Type B pancreatic cell (in vitro differentiated cells): Measurements from ENCODE around the gene NELL1. TPM values are rescaled to one million over a fixed set of nuclear protein-coding genes. Genes with fewer than 3 reads are reported as not detected.

Experiments used
- DNase-seq: peaks from one replicate; pipeline ENCODE4 v3.0.0; 2021; ENCODE audit warnings: mixed read lengths; ENCODE audit not compliant: unreplicated experiment; ENCODE audit errors: extremely low spot score
- H3K27ac Mint-ChIP-seq: 2 replicates; pipeline ENCODE4 v1.8.0; 2021; ENCODE audit warnings: mild to moderate bottlenecking, mixed read lengths
- H3K27me3 Mint-ChIP-seq: 2 replicates; pipeline ENCODE4 v1.8.0; 2021; ENCODE audit warnings: mixed read lengths
- H3K36me3 Mint-ChIP-seq: 2 replicates; pipeline ENCODE4 v1.8.0; 2021; ENCODE audit warnings: mixed read lengths
- H3K4me1 Mint-ChIP-seq: one replicate; pipeline ENCODE4 v1.8.0; 2021; ENCODE audit warnings: mixed read lengths; ENCODE audit not compliant: unreplicated experiment
- H3K4me3 Mint-ChIP-seq: 2 replicates; pipeline ENCODE4 v1.8.0; 2021; ENCODE audit warnings: mild to moderate bottlenecking, mixed read lengths
- H3K9me3 Mint-ChIP-seq: 2 replicates; pipeline ENCODE4 v1.8.0; 2021; ENCODE audit warnings: mixed read lengths
- CTCF ChIP-seq: fragments of 200-600 bp; sonication (generic); conservative IDR thresholded peaks from 2 replicates; pipeline ENCODE4 v1.5.0; 2021; ENCODE audit warnings: antibody characterized with exemption, mild to moderate bottlenecking
- total RNA-seq: library from RNA; stranded (reverse); gene quantifications from 2 replicates; pipeline ENCODE4 v1.2.1, GENCODE V29; 2021; ENCODE audit warnings: low replicate concordance

NELL1 gene
- total RNA-seq, 1 donor from 2014 or later: 16.9 TPM

DNA sequence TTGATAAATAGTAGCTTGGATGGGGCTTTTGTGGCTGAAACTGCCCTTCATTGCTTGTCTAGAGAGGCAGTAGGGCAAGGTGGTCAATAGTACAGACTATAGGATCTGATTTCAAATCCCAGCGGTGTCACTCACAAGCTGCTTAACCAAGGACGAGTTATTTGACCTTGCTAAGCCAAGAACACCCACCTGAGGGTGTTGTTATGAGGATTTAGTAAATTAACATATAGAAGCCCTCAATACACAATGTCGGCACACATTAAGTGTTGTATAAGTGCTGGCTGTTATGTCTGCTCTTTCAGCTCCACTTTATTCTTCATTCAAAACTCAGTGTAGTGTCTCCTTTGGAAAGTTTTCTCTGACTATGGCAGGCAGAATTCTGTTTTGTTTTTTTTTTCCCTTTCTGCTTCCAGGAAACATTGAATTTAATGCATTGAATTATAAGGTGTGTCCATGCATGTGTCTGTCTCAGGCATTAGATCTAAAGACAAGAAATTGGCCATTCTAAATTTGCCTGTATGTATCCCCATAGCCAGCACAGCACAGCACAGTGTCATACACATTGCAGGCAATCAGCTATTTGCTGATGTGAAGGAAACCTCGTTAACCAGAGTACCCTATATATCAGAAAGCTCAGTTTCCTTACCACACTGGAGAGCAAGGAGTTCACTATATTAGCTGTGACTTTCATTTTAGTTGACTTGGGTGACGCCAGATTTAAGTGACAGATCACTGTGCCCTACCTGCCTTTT lies 212.1 kb downstream of the NELL1 start:
- H3K36me3 Mint-ChIP-seq: no peaks in the 10 kb centered on the region
- DNase-seq: no peak
- H3K27ac Mint-ChIP-seq: no peak overlapping the region
- H3K4me1 Mint-ChIP-seq: no peaks in the 10 kb centered on the region
- no peaks in the 10 kb centered on the region for H3K9me3 Mint-ChIP-seq
- H3K27me3 Mint-ChIP-seq: peaks cover 14% of the 10 kb centered on the region
- no peak overlapping the region for H3K4me3 Mint-ChIP-seq
- no peak for TF ChIP-seq CTCF

DNA sequence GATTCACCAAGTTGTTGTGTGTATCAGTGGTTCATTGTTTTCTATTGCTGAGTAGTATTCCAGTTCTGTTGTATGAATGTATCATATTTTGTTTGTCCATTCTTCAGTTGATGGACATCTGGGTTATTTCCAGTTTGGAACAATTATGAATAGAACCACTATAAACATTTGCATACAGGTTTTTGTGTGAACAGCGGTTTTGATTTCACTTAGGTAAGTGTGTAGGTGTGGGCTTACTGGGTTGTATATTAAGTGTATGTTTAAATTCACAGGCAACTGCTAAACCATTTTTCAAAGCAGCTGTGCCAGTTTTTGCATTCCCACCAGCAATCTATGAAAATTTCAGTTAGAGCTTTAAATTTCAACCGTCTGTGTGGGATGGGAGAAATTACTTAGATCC lies 217.8 kb downstream of the NELL1 start:
- DNase-seq: no peak
- TF ChIP-seq CTCF: no peak
- no peaks in the 10 kb centered on the region for H3K4me1 Mint-ChIP-seq
- H3K27ac Mint-ChIP-seq: no peak overlapping the region
- H3K9me3 Mint-ChIP-seq: peaks cover 3% of the 10 kb centered on the region
- peaks cover 9% of the 10 kb centered on the region for H3K27me3 Mint-ChIP-seq
- no peak overlapping the region for H3K4me3 Mint-ChIP-seq
- no peaks in the 10 kb centered on the region for H3K36me3 Mint-ChIP-seq

DNA sequence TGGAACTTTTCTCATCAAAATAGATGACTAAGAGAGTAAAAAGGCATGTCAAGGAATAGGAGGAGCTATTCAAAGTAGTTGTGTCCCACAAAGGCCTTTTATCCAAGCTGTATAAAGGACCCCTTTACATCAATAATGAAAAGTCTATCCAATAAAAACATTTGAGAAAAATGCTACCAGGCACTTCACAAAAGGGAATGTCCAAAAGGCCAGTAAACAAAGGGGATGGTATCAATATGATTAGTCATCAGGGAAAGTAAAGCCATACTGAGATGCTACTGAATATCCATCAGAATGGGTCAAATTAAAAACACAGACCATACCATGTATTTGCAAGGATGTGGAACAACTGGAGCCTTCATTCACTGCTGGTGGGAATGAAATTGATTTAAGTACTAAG lies 224.9 kb downstream of the NELL1 start:
- Mint-ChIP-seq H3K4me1 (no peaks in the 10 kb centered on the region), H3K4me3 (no peak overlapping the region), H3K9me3 (peaks cover 9% of the 10 kb centered on the region)

DNA sequence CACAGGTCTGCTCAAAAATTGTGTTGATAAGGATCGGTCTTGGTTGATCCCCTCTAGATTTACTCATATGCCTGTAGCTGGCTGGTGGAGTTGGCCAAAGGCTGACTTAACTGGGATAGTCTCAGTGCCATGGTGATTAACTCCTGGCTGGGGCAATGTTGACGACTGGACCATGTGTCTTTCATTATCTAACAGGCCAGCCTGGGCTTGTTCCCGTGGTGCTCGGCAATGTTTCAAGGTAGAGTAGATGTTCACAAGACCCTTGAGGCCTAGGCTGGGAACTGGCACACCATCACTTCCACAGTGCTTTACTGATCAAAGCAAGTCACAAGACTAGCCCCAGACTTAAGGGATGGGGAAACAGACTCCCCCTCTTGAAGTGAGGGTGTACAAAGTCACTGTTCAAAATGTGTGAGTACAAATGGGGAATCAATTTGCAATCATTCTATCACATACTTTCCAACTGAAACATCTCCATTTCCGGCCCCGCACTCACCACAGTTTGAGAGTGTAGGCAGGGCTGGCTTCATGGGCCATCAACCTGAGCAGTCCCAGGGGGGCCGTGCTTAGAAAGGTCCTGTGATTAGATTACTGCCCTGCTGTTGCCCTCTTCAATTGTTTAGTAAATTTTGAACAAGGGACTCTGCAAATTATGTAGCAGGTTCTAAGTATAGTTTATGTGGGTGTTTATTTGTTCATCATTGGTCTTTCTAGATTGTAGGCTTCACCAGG lies 240.8 kb downstream of the NELL1 start:
- H3K36me3 Mint-ChIP-seq: no peaks in the 10 kb centered on the region
- no peak for DNase-seq
- H3K27ac Mint-ChIP-seq: no peak overlapping the region
- H3K27me3 Mint-ChIP-seq: no peaks in the 10 kb centered on the region
- H3K4me3 Mint-ChIP-seq: no peak overlapping the region
- peaks cover 7% of the 10 kb centered on the region for H3K9me3 Mint-ChIP-seq
- TF ChIP-seq CTCF: no peak
- H3K4me1 Mint-ChIP-seq: no peaks in the 10 kb centered on the region

More for the DNA sequence above, 224.9 kb downstream of the NELL1 start:
- TF ChIP-seq CTCF: no peak
- Mint-ChIP-seq H3K27me3 (no peaks in the 10 kb centered on the region), H3K36me3 (no peaks in the 10 kb centered on the region), H3K27ac (no peak overlapping the region)
- no peak for DNase-seq

DNA sequence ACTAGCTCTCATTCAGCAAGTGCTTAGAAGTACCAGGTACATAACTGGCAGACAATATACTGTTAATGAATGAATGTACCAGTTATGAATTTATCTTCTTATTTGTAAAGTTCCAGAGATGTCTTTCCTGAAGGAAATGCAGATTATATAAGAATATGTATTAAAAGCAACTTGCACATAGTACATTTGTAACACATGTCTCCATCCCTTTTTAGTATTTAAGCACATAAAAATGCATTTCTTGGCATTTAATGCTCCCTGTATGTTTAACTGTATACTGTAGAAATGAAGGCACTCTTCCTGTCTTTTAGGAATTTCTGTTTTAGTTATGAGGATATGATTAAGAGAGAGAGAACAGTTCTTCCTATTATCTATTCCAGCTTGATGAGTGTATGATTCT lies 241.3 kb downstream of the NELL1 start:
- Mint-ChIP-seq H3K9me3 (peaks cover 2% of the 10 kb centered on the region), H3K27ac (no peak overlapping the region), H3K36me3 (no peaks in the 10 kb centered on the region), H3K4me3 (no peak overlapping the region), H3K27me3 (no peaks in the 10 kb centered on the region), H3K4me1 (no peaks in the 10 kb centered on the region)
- DNase-seq: no peak
- no peak for TF ChIP-seq CTCF
